Neural progenitor cell (in vitro differentiated cells): Measurements from ENCODE around the gene MTX1.

ENCODE experiments used
- CTCF ChIP-seq: fragments of 200-600 bp; sonication (generic); IDR thresholded peaks from 2 replicates; pipeline ENCODE4 v1.5.1; 2017; ENCODE audit warnings: antibody characterized with exemption, mild to moderate bottlenecking
- EZH2 ChIP-seq: fragments of 200-600 bp; sonication (generic); IDR thresholded peaks from 2 replicates; pipeline ENCODE4 v1.6.1; 2017; ENCODE audit warnings: antibody characterized with exemption, mild to moderate bottlenecking, moderate library complexity

GRCh38 chr1:155236451-155236850, 28.0 kb downstream of the MTX1 start:
- TF ChIP-seq CTCF (no peak), EZH2 (no peak)
